ENCODE results near the gene ZNF396. TPM values are rescaled to one million over a fixed set of nuclear protein-coding genes. Genes with fewer than 3 reads are reported as not detected.

The ZNF396 gene
- total and polyA plus RNA-seq, 4 donors: 2.4 to 6.7 (median 4.5) TPM

- H3K4me3 ChIP-seq: no peak overlapping the region
- no peak overlapping the region for H3K9ac ChIP-seq (ENCODE audit: insufficient read depth in 1 of 2, low read length in 2 of 2)
- 84 to 88% methylated on average over 2 of the region's 2 CpGs for WGBS, 2 donors
- peaks cover 0 to 4% (median 0%) of the 10 kb centered on the region in 3 donors for H3K27me3 ChIP-seq (ENCODE audit: control insufficient read depth in 3 of 3, insufficient read depth in 3 of 3, low read length in 2 of 3)
- no peaks in the 10 kb centered on the region for H3K36me3 ChIP-seq (ENCODE audit: control insufficient read depth in 4 of 4, insufficient read depth in 4 of 4, low read length in 4 of 4)
- H3K27ac ChIP-seq (ENCODE audit: low read depth in 1 of 2, low read length in 1 of 2): no peak overlapping the region
- no peak for DNase-seq
- TF ChIP-seq CTCF (IDR thresholded peaks at IDR 0.05; ENCODE audit: control extremely low read depth, extremely low read depth): no peak
- H3K4me1 ChIP-seq (ENCODE audit: control insufficient read depth in 5 of 5, insufficient read depth in 5 of 5, low read length in 5 of 5): peaks cover 0 to 4% (median 3%) of the 10 kb centered on the region in 5 donors
- peaks cover 0 to 3% (median 0%) of the 10 kb centered on the region in 4 donors for H3K9me3 ChIP-seq (ENCODE audit: control insufficient read depth in 4 of 4, insufficient read depth in 3 of 4, low read length in 3 of 4)
- ATAC-seq (ENCODE audit: insufficient read depth, low FRiP score): no peak
Observed at GRCh38 chr18:35379421-35379820, 2.3 kb upstream of the ZNF396 start.

GRCh38 chr18:35378574-35378896 is 1.4 kb upstream of the ZNF396 start:
- H3K4me1 ChIP-seq (ENCODE audit: control insufficient read depth in 5 of 5, insufficient read depth in 5 of 5, low read length in 5 of 5): peaks cover 0 to 4% (median 3%) of the 10 kb centered on the region in 5 donors
- WGBS, 2 donors: 44 to 58% methylated on average over 4 of the region's 4 CpGs
- no peak for ATAC-seq (ENCODE audit: insufficient read depth, low FRiP score)
- H3K27me3 ChIP-seq (ENCODE audit: control insufficient read depth in 3 of 3, insufficient read depth in 3 of 3, low read length in 2 of 3): peaks cover 0 to 4% (median 0%) of the 10 kb centered on the region in 3 donors
- no peak for TF ChIP-seq CTCF (IDR thresholded peaks at IDR 0.05; ENCODE audit: control extremely low read depth, extremely low read depth)
- no peak overlapping the region for H3K4me3 ChIP-seq
- no peak overlapping the region for H3K27ac ChIP-seq (ENCODE audit: low read depth in 1 of 2, low read length in 1 of 2)
- H3K9me3 ChIP-seq (ENCODE audit: control insufficient read depth in 4 of 4, insufficient read depth in 3 of 4, low read length in 3 of 4): peaks cover 0 to 3% (median 0%) of the 10 kb centered on the region in 4 donors
- DNase-seq: no peak
- no peaks in the 10 kb centered on the region for H3K36me3 ChIP-seq (ENCODE audit: control insufficient read depth in 4 of 4, insufficient read depth in 4 of 4, low read length in 4 of 4)
- H3K9ac ChIP-seq (ENCODE audit: insufficient read depth in 1 of 2, low read length in 2 of 2): no peak overlapping the region

GRCh38 chr18:35377875-35378573 is 887 bp upstream of the ZNF396 start:
- WGBS, 2 donors: 79 to 83% methylated on average over 14 of the region's 14 CpGs
- H3K9me3 ChIP-seq (ENCODE audit: control insufficient read depth in 4 of 4, insufficient read depth in 3 of 4, low read length in 3 of 4): peaks cover 0 to 3% (median 0%) of the 10 kb centered on the region in 4 donors
- H3K27ac ChIP-seq (ENCODE audit: low read depth in 1 of 2, low read length in 1 of 2): no peak overlapping the region
- no peaks in the 10 kb centered on the region for H3K36me3 ChIP-seq (ENCODE audit: control insufficient read depth in 4 of 4, insufficient read depth in 4 of 4, low read length in 4 of 4)
- no peak for TF ChIP-seq CTCF (IDR thresholded peaks at IDR 0.05; ENCODE audit: control extremely low read depth, extremely low read depth)
- H3K9ac ChIP-seq (ENCODE audit: insufficient read depth in 1 of 2, low read length in 2 of 2): no peak overlapping the region
- peaks cover 0 to 4% (median 3%) of the 10 kb centered on the region in 5 donors for H3K4me1 ChIP-seq (ENCODE audit: control insufficient read depth in 5 of 5, insufficient read depth in 5 of 5, low read length in 5 of 5)
- ATAC-seq (ENCODE audit: insufficient read depth, low FRiP score): no peak
- no peak for DNase-seq
- H3K4me3 ChIP-seq: no peak overlapping the region
- H3K27me3 ChIP-seq (ENCODE audit: control insufficient read depth in 3 of 3, insufficient read depth in 3 of 3, low read length in 2 of 3): peaks cover 0 to 4% (median 0%) of the 10 kb centered on the region in 3 donors

Data from lung (tissue), 12 donors.